HepG2 (cell line): ENCODE data around the gene GAS5. TPM values are rescaled to one million over a fixed set of nuclear protein-coding genes. Genes with fewer than 3 reads are reported as not detected.

ENCODE experiments used
- FOXC1 ChIP-seq: sonication (generic); formaldehyde crosslinking; IDR thresholded peaks from 2 replicates; pipeline ENCODE4 v1.8.0; 2022; ENCODE audit warnings: mild to moderate bottlenecking, missing genetic modification reagents, borderline replicate concordance
- GZF1 ChIP-seq: sonication (generic); formaldehyde crosslinking; IDR thresholded peaks from 2 replicates; pipeline ENCODE4 v1.5.1; 2020; ENCODE audit warnings: mild to moderate bottlenecking, missing genetic modification reagents
- HNF4G ChIP-seq, 2 experiments: sonication (generic) in 1 of 2; formaldehyde crosslinking in 1 of 2; IDR thresholded peaks; 2 replicates each; pipeline versions ENCODE4 v1.4.0 to v1.6.1; 2011 to 2020; ENCODE audit warnings: borderline replicate concordance in 2 of 2, low read depth in 2 of 2, mild to moderate bottlenecking in 2 of 2, low read length in 1 of 2, missing genetic modification reagents in 1 of 2, moderate library complexity in 1 of 2
- HOXA7 ChIP-seq: sonication (generic); formaldehyde crosslinking; IDR thresholded peaks from 2 replicates; pipeline ENCODE4 v1.8.1; 2022; ENCODE audit warnings: mild to moderate bottlenecking, missing genetic modification reagents, moderate library complexity
- POLR2AphosphoS5 ChIP-seq: IDR thresholded peaks from 2 replicates; pipeline ENCODE4 v1.6.1; 2012; ENCODE audit warnings: low read depth, low read length
- SOX6 ChIP-seq, 2 experiments: fragments of 450-650 bp in 1 of 2; sonication (generic) in 1 of 2; formaldehyde crosslinking in 1 of 2; IDR thresholded peaks; 2 replicates each; pipeline versions ENCODE4 v1.4.0 to v1.6.1; 2017 to 2020; ENCODE audit warnings: antibody characterized with exemption in 1 of 2, mild to moderate bottlenecking in 1 of 2, missing genetic modification reagents in 1 of 2
- TBL1XR1 ChIP-seq: fragments of 150-350 bp; IDR thresholded peaks from 2 replicates; pipeline ENCODE4 v1.6.1; 2014; ENCODE audit warnings: borderline replicate concordance, low read length; ENCODE audit not compliant: partially characterized antibody
- TOPORS ChIP-seq: sonication (generic); formaldehyde crosslinking; IDR thresholded peaks from 2 replicates; pipeline ENCODE4 v1.8.0; 2023; ENCODE audit warnings: mild to moderate bottlenecking, missing genetic modification reagents
- ZFP36 ChIP-seq: fragments of 150-350 bp; IDR thresholded peaks from 2 replicates; pipeline ENCODE4 v1.6.1; 2018; ENCODE audit warnings: borderline replicate concordance, low read length, low read depth; ENCODE audit not compliant: partially characterized antibody
- ZFYVE20 ChIP-seq: sonication (generic); formaldehyde crosslinking; IDR thresholded peaks from 2 replicates; pipeline ENCODE4 v1.8.0; 2023; ENCODE audit warnings: low read depth, mild to moderate bottlenecking, moderate library complexity, missing genetic modification reagents, borderline replicate concordance
- ZNF367 ChIP-seq: sonication (generic); formaldehyde crosslinking; IDR thresholded peaks from 2 replicates; pipeline ENCODE4 v1.4.0; 2020; ENCODE audit warnings: missing genetic modification reagents, borderline replicate concordance
- ZNF512B ChIP-seq: sonication (generic); formaldehyde crosslinking; IDR thresholded peaks from 2 replicates; pipeline ENCODE4 v1.5.1; 2020; ENCODE audit warnings: missing genetic modification reagents, mild to moderate bottlenecking, borderline replicate concordance
- ZNF569 ChIP-seq: sonication (generic); formaldehyde crosslinking; IDR thresholded peaks from 2 replicates; pipeline ENCODE4 v1.5.0; 2020; ENCODE audit warnings: mild to moderate bottlenecking, missing genetic modification reagents, moderate library complexity, borderline replicate concordance
- ZNF646 ChIP-seq: sonication (generic); formaldehyde crosslinking; IDR thresholded peaks from 2 replicates; pipeline ENCODE4 v1.9.0; 2021; ENCODE audit warnings: mild to moderate bottlenecking, missing genetic modification reagents
- ZNF879 ChIP-seq: sonication (generic); formaldehyde crosslinking; IDR thresholded peaks from 2 replicates; pipeline ENCODE4 v1.8.1; 2023; ENCODE audit warnings: missing genetic modification reagents
- polyA plus RNA-seq, 8 experiments: library from polyadenylated mRNA; depleted of rRNA in 3 of 8; stranded (reverse) in 7 of 8; unstranded in 1 of 8; fragments of >200 nt; fragmentation: Illumina TruSeq in 4 of 8; extraction: Trizol in 4 of 8; gene quantifications; 2 replicates each; pipeline versions ENCODE4 v1.2.1 to v1.2.3, GENCODE V29; 2011 to 2016; ENCODE audit warnings: low read depth in 4 of 8, missing spikeins in 1 of 8, mixed read lengths in 1 of 8; ENCODE audit not compliant: insufficient read depth in 1 of 8
- total RNA-seq, 5 experiments: library from RNA; depleted of rRNA; stranded (reverse); fragments of >200 nt; fragmentation: Illumina TruSeq; extraction: Trizol; gene quantifications; 2 replicates each; pipeline ENCODE4 v1.2.3, GENCODE V29; 2016; ENCODE audit warnings: low read depth in 1 of 5
- TF ChIP-seq, protein P1 (sequence below): sonication (generic); formaldehyde crosslinking; IDR thresholded peaks from 2 replicates; pipeline ENCODE4 v1.4.0; 2020; ENCODE audit warnings: missing genetic modification reagents

GAS5 gene
- total and polyA plus RNA-seq, 2 of the 13 experiments (the other 11 are each of a cell fraction or from before 2014, with no cell fraction given), result 352 to 738 TPM

GRCh38 chr1:173867753-173868265 is at the start of gene GAS5 (continued):
- TF ChIP-seq SOX6 (IDR thresholded peaks at IDR 0.05) (no peak), SOX6 (CRISPR knock-in tag; IDR thresholded peaks at IDR 0.05) (no peak), HNF4G (IDR thresholded peaks at IDR 0.05; ENCODE audit: borderline replicate concordance, low read depth, low read length) (no peak), HNF4G (CRISPR knock-in tag; IDR thresholded peaks at IDR 0.05; ENCODE audit: borderline replicate concordance, low read depth) (no peak), ZFYVE20 (CRISPR knock-in tag) (no peak), ZFP36 (no peak), ZNF646 (no peak), GZF1 (no peak), FOXC1 (CRISPR knock-in tag) (no peak), ZNF879 (CRISPR knock-in tag) (no peak), POLR2AphosphoS5 (peak; percentile 100), ZNF367 (CRISPR knock-in tag) (no peak), TBL1XR1 (peak; percentile 53), TOPORS (CRISPR knock-in tag) (0 out of 2 replicates have a peak, but pooled peaks have one; percentile 17), ZNF569 (CRISPR knock-in tag) (no peak), ZNF512B (CRISPR knock-in tag) (0 out of 2 replicates have a peak, but pooled peaks have one; percentile 18), HOXA7 (CRISPR knock-in tag) (no peak)
- TF ChIP-seq, protein P1, sequence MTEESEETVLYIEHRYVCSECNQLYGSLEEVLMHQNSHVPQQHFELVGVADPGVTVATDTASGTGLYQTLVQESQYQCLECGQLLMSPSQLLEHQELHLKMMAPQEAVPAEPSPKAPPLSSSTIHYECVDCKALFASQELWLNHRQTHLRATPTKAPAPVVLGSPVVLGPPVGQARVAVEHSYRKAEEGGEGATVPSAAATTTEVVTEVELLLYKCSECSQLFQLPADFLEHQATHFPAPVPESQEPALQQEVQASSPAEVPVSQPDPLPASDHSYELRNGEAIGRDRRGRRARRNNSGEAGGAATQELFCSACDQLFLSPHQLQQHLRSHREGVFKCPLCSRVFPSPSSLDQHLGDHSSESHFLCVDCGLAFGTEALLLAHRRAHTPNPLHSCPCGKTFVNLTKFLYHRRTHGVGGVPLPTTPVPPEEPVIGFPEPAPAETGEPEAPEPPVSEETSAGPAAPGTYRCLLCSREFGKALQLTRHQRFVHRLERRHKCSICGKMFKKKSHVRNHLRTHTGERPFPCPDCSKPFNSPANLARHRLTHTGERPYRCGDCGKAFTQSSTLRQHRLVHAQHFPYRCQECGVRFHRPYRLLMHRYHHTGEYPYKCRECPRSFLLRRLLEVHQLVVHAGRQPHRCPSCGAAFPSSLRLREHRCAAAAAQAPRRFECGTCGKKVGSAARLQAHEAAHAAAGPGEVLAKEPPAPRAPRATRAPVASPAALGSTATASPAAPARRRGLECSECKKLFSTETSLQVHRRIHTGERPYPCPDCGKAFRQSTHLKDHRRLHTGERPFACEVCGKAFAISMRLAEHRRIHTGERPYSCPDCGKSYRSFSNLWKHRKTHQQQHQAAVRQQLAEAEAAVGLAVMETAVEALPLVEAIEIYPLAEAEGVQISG (CRISPR knock-in tag), result peak; percentile 9; the same call in 1 of the 2 replicates
